HG03039 (cell line): ENCODE data around the gene CTRB2.
"Not testable (repeated sequence)": the region's sequence is repeated elsewhere in the genome, so short reads cannot be mapped to it uniquely, and the experiment has no call there.

Experiments
- ATAC-seq: cut with Tn5 transposase; IDR thresholded peaks from one replicate; pipeline ENCODE4 v1.9.1; 2021; ENCODE audit warnings: mild to moderate bottlenecking, moderate library complexity; ENCODE audit not compliant: unreplicated experiment

The CTRB2 gene

DNA sequence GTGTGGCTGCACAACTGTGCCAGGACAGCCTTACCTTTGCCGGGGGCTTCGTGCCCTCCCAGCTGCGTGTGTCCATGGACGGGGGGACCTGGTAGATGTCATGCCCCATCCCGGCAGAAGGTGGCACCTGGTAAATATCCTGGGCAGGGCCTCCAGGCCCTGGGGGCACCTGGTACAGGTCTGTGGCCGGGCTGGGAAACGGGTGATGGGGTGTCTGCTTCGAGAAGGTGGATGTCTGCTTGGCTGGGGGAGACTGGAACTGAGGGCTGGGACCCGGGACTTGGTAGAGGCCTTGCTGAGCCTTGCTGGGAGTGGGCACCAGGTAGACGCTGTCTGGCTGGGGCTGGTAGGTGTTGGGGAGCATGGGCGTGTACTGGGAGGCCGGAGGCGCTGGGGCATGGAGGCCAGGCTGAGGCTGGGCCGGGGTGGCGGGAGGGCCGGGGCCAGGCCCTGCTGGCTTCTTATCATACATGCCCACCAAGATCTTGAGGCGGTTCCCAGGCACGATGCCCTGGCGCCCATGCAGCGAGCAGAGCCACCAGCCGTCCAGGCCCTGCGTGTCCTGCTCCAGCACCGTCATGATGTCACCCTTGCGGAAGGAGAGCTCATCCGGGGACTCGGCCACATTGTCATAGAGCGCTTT lies 35.6 kb upstream of the CTRB2 start:
- not testable (repeated sequence) for ATAC-seq

DNA sequence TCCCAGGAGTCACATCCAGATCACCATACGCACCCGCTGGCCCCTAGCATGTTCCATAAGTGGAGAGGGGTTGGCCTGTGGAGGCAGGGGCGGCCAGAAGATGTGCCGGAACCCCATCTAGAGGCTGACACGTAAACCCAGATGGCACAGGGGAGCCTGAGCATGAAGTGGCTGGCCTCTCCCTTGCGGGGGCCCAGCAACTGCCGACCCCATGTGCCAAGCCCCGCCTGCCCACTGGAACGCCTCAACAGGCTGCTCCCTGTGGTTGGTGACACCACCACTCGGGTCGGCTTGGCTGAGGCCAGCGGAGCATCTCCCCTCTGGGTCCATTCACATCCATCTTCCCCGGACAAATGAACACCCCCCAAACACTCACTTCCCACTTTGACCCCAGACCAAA lies 35.0 kb upstream of the CTRB2 start:
- ATAC-seq, result no peak

DNA sequence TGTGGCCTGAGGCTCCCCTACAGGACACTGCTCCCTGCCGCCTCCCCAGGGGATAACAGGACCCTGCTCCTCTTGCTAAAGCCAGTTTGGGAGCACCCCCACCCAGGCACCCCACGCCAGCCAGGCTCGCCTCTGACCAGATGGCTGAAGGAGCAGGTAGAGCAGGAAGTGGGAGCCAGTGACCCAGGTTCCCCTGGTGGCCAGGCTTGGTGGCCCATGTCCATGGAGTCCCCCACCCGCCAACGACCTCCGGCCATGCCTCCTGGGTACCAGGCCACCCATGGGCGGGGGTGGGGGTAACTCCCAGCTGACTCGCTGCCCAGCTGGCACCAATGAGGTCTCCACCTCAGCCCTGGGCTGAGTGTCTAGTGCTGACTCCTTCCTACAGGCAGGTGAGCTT lies 34.5 kb upstream of the CTRB2 start:
- no peak for ATAC-seq

DNA sequence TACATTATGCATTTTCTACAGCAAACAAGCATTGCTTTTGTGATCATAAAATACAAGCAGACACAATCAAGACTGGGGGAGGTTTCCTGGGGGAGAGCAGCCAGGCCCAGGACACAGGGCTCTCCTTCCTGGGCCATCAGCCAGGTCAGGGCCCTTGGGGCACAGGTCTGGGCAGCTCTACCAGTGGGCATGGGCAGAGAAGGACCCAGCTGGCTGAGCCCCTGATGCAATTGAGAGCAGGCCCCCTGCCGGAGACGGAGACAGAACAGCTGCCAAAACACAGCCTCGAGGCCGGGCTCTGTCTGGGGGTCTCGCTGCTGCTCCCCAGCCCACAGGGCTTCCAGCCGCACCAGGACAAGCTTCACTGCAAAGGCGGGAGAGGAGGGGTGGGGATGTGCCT lies 33.7 kb upstream of the CTRB2 start:
- not testable (repeated sequence) for ATAC-seq

DNA sequence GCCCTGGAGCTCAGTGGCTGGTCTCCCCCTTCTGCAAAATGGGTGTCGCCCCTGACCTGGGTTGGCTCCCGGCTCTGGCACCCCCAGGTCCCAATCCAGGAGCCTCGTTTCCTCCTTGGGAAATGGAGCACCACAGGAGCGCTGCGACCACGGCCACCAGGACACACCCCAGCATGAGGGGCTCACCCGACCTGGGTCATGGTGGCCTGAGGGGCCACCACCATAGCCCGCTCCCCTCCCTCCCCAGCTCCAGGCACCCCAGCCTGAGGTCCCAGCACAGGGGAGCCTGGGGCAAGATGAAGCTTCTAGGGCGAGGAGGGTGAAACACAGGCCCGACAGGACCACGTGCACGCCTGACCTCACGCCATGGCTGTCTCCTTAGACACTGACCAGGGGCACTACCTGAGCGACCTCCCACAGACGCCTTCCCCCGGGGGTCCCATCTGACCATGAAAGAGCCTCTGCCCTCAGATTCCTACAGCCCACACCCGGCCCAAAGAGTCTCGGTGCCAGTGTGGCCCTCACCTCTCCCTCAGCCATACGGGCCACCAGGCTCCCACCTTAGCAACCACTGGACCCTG lies 32.7 kb upstream of the CTRB2 start:
- ATAC-seq, result no peak

DNA sequence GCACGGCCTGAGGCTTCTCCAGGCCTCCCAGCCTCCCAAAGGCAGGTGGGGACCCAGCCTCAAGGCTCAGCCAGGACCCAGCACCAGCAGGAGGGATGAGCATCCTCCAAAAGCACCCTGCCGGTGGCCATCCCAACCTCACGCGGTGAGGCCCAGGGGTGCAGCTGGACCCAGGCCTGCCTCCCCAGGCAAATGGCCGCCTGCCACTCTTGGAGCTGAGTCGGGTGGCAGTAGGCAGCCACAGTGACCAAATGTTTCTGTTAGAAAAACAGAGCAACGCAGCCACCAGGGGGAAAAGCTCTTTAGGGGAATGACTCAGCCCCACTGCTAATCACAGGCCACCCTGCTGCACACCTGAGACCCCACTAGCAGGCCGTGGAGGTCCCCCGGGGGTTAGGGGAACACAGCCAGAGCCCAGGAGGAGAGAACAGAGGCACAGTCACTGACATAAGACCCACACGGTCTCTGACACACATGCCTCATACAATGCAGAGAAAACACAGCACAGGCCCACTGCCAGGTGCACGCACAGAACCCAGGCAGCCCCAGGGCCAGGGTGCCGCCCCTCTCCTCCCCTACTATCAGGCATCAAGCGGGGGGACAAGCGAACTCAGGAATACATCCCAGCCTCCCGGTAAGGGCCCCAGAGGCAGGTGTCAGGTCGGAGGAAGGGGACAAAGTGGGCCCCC lies 32.0 kb upstream of the CTRB2 start:
- no peak for ATAC-seq

DNA sequence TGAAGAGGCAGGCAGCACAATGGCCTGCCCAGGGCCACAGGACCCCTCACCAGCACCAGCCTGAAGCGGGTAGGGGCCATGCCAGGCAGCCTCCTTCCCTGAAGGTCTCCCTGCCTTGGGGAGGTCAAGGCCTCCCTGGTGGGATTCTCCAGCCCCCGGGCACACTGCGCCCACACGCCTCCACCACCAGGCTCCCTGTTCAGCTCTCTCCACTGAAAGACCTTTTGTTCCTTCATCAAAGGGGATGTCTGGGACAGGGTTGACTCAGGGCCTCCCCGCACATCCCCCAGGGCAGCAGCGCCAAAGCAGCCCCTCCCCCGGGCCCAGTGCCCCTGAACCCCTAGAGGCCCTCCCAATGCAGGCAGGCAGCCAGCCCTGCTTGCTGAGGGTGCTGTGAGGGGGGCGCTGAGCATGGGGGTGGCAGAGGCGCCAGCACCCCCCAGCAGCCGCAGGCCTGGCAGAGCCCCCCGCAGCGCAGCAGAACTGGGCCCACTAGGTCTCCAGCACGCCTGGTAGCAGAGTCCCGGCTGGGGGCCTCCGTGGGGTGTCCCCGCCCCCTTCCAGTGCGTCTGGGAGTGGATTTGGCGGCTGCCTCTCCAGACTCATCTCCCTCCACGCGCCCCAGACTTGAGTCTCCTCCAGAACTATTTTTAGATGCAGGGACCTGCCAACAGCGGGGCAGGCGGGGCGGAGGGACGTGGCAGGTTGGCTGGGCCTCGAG lies 31.3 kb upstream of the CTRB2 start:
- no peak for ATAC-seq

DNA sequence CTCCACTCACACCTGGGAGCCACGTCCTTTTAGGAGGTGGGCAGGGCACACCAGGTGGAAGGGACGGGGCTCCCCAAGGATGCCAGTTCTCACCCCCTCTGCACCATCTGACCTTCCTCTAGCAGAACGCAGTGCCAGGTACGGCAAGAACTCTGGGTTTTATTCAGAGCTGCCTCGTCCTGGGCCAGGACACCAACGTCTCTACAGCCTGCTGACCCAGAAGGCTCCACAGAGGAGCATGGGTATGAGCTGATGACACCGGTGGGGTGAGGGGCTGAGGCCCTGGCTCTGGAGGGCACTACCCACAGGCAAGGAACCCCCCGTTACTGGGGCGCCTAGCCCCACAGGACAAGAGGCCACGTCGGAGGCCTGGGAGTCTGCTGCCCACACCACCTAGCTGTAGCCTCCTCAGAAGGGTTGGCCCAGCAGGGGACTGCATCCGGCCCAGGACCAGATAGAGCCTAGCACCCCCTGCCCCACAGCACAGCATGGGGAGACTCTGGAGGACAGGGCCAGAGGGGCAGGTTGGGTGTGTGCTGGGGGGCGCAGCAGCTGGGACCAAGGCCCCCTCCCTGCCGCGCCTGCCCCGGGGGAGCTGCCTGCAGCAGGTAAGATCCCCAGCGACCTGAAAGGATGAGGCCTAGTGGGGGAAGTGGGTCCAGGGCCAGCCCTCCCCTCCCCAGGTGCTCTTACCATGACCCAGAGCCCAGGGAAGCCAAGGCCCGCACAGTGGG lies 30.6 kb upstream of the CTRB2 start:
- ATAC-seq, result no peak

DNA sequence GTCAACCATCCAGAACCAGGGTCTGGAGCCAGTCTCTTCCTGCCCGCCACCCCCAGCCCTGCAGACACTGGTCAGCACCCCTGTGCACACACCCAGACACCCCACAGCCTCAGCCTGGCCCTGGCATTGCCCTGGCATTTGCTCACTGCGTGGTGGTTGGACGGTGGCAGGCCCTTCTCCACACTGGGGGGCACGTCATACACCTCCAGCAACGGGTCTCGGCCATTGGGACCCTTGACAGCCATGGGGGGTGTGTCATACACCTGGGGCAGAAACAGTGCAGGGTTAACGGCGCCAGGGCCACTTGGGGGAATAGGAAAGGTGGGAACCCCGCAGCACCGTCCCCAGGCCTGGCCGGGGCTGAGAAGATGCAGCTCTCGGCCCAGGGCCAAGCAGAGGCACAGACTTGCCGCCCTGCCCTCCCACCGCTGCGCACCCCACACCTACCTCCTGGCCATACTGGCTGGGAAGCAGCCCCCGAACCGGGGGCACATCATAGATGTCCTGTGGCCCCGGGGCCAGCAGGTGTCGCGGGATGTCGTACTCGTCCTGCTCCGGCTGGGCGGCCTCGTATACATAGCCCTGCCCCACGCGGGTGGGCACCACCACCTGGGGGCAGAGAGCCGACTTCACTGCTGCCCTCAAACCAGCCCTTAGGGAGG lies 29.9 kb upstream of the CTRB2 start:
- no peak for ATAC-seq

DNA sequence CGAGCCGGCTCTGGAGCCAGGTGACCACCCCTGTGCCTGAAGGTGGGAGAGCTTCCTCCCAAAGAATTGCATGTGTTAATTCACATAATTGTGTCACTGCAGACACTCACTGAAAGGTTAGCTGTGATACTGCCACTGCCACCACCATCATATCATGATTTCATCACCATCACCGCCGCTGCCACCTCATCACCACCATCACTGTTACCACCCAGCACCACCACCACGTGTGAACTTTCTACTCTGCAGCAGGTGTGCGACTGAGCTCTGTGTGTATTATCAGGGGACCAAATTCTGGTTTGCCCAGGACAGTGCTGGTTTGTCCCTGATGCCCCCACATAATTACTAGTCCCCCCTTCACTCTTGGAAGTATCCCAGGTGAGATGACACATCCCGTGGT lies 29.3 kb upstream of the CTRB2 start:
- ATAC-seq, result no peak

DNA sequence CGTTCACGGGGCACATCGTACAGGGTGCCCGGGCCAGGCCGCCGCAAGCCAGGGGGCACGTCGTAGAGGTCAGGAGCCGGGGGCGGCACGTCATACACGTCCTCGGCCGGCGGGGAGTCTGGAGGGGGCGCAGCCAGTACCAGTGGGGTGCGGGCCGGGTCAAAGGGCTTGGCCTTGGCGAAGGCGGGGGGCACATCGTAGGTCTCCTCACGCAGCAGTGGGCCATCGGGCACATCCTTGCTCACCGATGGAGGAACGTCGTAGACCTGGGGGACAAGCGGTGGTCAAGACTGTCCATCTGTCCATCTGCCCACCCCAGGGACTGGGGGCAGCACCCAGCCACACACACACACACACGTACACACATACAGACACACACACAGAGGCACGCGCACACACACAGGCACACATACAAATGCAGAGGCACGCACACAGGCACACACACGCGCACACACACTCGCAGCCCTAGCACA lies 28.8 kb upstream of the CTRB2 start:
- ATAC-seq, result no peak

DNA sequence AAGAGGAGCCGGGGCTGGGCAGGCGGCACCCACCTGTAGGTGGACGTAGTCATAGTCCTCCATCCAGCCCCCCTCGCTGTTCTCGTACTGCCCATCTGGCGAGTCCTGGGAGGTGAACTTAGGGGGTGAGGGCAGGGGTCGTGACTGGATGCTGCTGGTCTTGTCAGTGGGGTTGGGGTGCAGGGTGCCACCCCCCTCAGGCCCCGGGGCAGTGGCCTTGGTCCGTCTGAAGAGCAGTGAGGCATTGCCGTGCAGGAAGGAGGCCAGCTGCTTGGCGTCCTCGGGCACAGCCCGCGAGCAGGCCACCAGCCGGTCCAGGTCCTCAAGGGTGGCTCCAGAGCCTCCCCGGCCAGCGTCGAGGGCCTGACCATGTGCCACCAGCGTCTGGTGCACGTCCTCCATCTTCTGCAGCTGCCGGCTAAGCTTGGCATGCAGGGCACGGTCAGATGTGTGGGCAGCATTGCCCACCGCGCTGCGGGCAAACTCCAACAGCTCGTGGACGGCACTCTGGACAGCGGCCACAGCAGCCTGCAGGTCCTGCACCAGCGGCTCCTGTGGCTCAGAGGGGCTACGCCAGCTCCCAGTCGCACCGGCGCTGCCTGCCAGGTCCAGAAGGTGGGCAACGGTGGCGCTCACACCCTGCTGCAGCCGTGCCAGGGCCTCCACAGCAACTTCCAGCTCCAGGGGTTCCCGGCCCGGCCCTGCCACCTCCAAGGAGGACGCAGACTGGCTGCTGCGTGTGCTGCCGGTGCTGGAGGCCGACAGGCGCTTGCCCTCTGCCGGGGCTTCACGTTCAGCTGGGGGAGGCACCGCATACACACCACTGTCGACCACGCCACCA lies 28.1 kb upstream of the CTRB2 start:
- ATAC-seq, result no peak

DNA sequence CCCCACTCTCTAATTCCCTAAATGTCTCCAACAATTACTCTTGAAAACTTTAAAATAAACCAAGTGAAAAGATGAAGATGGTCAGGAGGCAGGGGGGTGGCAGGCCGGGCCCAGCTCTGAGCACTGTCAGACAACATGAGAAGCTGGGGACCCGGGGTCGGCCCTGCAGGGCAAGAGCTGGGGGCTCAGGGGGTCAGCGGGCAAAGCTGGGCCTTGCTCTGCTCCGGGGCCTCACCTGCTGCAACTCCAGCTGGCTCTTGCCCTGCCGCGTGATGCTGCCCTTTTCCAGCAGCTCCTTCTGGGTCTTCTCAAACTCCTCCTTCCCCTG lies 26.6 kb upstream of the CTRB2 start:
- no peak for ATAC-seq

DNA sequence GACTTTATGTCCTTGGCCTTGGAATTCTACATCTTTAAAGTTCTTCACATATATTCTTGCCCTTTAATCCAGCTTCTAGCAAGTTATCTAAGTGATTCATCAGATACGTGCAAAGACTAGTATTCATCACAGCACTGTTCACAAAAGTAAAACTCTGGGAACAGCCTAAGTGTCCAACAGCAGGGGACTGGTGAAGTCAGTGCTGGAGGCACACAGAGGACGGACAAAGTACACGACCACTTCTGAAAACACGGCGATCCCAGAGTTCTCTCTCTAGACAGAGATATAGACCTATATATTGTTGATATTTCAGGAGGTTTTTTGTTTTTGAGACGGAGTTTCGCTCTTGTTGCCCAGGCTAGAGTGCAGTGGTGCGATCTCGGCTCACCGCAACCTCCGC lies 24.6 kb upstream of the CTRB2 start:
- no peak for ATAC-seq

DNA sequence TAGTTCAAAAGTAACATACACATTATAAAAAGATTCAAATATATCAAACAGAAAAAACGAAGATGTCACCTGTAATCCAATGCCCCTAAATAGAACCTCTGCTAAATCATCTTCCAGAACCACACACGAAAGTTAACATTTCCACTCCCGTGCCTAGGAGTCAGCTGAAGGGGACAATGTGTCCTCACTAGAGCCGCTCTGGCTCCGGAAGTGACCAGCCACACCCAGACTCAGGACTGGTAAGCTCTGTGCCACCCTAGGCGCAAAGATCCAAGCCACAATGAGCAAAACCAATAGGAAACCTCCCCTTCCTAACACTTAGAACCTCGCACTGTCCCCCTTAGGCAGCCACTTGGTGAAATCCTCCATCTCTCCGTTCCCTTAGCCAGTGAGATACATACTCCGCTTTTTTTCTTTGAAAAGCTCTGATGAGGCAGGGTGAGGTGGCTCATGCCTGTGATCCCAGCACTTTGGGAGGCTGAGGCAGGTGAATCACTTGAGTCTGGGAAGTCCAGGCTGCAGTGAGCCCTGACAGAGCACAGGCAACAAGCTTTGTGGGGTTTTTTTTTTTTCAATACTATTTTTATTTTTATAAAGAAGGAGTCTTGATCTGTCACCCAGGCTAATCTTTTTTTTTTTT lies 23.6 kb upstream of the CTRB2 start:
- no peak for ATAC-seq

DNA sequence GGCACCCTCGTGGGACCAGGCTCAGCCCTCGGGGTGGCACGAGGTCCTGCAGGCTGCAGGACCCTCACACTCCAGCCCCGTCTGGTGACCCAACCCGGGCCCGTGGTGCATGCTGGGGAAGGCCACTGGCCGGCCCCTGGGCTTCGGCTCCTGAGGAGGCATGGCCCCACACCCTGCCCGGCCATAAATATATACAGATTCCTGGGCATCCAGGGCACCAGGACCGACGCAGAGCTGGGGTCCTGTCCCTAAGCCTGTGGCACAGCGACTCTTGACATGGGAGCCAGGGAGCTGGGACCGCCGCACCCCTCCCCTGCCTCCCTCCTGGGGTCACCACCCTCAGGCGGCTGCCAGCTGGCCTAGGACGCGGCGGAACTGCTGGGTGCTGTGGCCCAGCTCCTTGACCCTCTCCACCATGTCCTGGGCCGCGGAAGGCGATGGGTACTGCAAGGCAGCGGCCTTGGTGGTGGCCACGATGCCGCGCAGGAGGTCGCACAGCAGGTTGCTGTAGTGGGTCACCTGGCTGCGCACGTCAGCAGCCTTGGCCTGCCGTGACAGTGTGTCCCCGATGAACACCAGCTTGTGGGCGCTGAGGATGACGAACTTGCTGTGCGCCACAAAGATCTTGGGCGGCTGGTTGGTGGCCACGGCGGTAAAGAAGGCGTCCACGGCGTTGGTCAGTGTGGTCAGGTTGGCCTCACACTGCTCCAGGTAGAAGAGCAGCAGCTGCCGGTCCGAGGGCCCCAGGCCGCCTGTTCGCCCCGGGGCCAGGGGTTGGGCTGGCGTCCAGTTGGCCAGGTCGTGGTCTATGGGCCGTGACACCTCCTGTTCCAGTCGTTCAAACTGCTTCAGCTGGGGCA lies 22.4 kb upstream of the CTRB2 start:
- no peak for ATAC-seq

DNA sequence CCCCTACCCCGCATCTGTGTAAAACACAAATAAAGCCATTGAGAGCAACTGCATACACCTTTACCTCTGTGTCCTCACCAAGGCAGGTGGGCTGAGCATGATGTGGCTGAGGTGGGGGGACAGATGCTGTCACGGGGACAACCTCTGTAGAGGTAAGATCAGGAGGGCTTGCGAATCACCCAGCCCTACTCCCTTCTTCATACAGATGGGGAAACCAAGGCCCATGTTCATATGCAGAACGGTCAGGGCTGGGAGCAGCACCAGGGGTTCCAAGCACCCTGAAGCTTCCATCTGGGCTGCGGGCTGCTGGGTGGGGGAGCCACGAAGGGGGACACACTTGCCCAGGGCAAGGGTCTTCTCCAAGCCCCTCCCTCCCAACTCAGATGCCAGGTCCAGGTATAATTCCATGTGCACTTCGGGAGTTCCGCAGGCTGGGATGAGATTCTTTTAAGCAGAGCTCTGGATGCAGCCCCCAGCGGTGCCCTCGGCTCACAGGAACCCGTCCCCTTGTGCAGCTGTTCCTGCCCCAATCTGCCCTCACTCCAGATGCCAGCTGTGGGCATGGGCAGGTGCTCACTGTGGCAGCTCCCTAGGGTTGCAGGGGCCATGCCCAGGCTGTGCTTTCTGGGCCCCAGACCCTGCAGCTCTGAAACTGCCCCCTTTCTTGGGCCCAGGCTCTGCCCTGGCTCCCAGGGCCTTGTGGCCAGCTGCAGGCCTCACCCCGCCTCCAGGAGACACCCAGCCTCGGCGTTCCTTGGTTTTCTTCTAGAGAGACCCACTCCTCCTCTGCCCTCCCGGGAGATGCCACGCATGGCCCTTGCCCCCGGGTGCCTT lies 21.4 kb upstream of the CTRB2 start:
- no peak for ATAC-seq
